Activated naive CD4-positive, alpha-beta T cell treated with anti-CD3 and anti-CD28 coated beads, Interleukin-2, amount 50 U/mL, for 72 hours (primary cell): ENCODE measurements around the gene STX4. TPM values are rescaled to one million over a fixed set of nuclear protein-coding genes. Genes with fewer than 3 reads are reported as not detected.
"Not testable (repeated sequence)": the region's sequence is repeated elsewhere in the genome, so short reads cannot be mapped to it uniquely, and the experiment has no call there.

Source experiments
- ATAC-seq, 2 donors: fragments of 150-1000 bp; cut with Tn5 transposase; 2 replicates each; pipeline ENCODE4 v1.10.0; 2021; ENCODE audit warnings: mild to moderate bottlenecking in 2 of 2, moderate library complexity in 2 of 2
- DNase-seq, 2 donors: peaks; one replicate each; pipeline ENCODE4 v3.0.0; 2021 to 2022; ENCODE audit warnings: low spot score in 2 of 2
- H3K27ac Mint-ChIP-seq, 2 donors: one replicate each; pipeline ENCODE4 v1.8.0; 2022; ENCODE audit warnings: mild to moderate bottlenecking in 2 of 2, mixed read lengths in 2 of 2
- H3K36me3 Mint-ChIP-seq, 2 donors: one replicate each; pipeline ENCODE4 v1.8.0; 2022; ENCODE audit warnings: mixed read lengths in 2 of 2
- H3K9me3 Mint-ChIP-seq, 2 donors: one replicate each; pipeline ENCODE4 v1.8.0; 2022; ENCODE audit warnings: mixed read lengths in 2 of 2
- total RNA-seq, 2 donors: library from RNA; stranded (reverse); gene quantifications; one replicate each; pipeline ENCODE4 v1.2.3, GENCODE V29; 2022

STX4 gene
- total RNA-seq, 2 donors from 2014 or later: 63.4 to 66.1 TPM

GRCh38 chr16:31009120-31009519 is 24.2 kb upstream of the STX4 start:
- no peaks in the 10 kb centered on the region for H3K36me3 Mint-ChIP-seq
- DNase-seq (no peak), ATAC-seq (no peak)
- H3K9me3 Mint-ChIP-seq: no peaks in the 10 kb centered on the region
- no peak overlapping the region for H3K27ac Mint-ChIP-seq

DNA sequence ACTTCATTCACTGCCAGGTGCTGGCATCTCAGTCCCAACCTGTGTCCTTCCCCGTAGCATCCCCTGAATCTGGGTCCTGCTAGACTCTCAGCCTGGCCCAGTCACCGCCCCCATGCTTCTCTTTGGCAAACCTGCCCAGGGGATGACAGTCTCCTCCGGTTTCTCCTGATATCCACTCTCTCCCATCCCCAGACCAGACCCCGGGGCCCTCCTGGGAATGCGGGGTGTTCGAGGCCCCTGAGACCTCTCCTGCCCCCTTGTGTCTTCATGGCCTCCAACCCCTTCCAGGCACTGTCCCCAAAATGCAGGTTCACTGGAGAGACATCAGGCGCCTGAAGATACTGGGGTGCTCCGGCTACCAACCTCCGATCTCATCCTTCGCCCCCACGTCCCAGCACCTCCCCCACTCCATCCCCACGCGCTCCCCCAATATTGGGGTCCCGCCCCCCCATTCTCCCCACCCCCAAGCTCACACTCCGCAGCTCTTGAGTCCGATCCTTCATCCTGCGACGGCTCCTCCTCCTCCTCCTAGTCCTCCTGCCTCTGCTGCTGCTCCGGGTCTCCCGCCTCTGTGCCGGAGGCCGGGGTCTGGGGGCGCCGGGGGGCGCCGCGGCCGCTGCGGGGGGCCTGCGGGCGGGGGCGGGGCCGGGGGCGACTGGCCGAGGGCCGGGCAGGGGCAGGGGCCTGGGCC is 23.3 kb upstream of the STX4 start:
- no peaks in the 10 kb centered on the region for H3K36me3 Mint-ChIP-seq
- peak overlapping the region in 1 of 2 donors; percentile 4 for H3K27ac Mint-ChIP-seq
- ATAC-seq (peak; percentile 8 to 37), DNase-seq (no peak)
- no peaks in the 10 kb centered on the region for H3K9me3 Mint-ChIP-seq

GRCh38 chr16:31010585-31011325 is 22.6 kb upstream of the STX4 start, which contains the start of gene STX1B:
Gene STX1B (minus strand): TSS chr16:31010638. CDS start chr16:31010396, 242 bp downstream.
- Mint-ChIP-seq H3K9me3 (no peaks in the 10 kb centered on the region), H3K36me3 (no peaks in the 10 kb centered on the region), H3K27ac (peak within 1 kb of the TSS in 1 of 2 donors; percentile 34)
- DNase-seq: peak in 1 of 2 donors; percentile 27
- ATAC-seq: peak; percentile 57

GRCh38 chr16:31011815-31012214 is 21.5 kb upstream of the STX4 start:
- H3K36me3 Mint-ChIP-seq, DNase-seq, ATAC-seq, H3K9me3 Mint-ChIP-seq: not testable (repeated sequence)
- peak overlapping the region in 1 of 2 donors; percentile 34 for H3K27ac Mint-ChIP-seq

DNA sequence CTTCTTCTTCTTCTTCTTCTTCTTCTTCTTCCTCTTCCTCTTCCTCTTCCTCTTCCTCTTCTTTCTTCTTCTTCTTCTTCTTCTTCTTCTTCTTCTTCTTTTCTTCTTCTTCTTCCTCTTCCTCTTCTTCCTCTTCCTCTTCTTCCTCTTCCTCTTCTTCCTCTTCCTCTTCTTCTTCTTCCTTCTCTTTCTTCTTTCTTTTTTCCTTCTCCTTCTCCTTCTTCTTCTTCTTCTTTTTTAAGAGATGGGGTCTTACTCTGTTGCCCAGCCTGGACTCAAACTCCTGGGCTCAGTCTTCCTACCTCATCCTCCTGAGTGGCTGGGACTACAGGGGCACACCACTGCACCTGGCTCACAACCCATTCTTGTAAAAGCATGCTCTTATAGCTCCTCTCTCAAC is 20.1 kb upstream of the STX4 start:
- DNase-seq, H3K36me3 Mint-ChIP-seq, ATAC-seq, H3K9me3 Mint-ChIP-seq, H3K27ac Mint-ChIP-seq: not testable (repeated sequence)

DNA sequence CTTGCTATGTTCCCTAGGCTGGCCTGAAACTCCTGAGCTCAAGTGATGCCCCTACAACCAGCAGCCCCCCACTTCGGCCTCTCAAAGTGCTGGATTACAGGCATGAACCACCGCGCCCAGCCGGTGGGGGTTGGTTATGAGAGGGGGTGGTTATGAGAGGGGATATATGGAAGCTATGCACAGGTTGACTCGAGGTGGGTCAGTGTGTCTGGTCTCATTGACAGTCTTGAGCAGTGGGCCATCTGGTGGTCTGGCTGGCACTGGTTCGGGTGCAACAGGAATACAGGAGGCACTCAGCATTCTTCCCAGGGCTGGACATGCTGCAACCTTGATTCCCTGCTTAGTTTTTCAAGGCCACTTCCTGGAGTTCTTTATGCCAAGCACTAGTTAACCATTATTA is 17.3 kb upstream of the STX4 start:
- no peak for ATAC-seq
- H3K36me3 Mint-ChIP-seq: no peaks in the 10 kb centered on the region
- no peaks in the 10 kb centered on the region for H3K9me3 Mint-ChIP-seq
- no peak for DNase-seq
- H3K27ac Mint-ChIP-seq: no peak overlapping the region

- H3K36me3 Mint-ChIP-seq, DNase-seq, H3K9me3 Mint-ChIP-seq, H3K27ac Mint-ChIP-seq, ATAC-seq: not testable (repeated sequence)
These were observed 15.6 kb upstream of the STX4 start for GRCh38 chr16:31017756-31018155.

- ATAC-seq (no peak), DNase-seq (no peak)
- Mint-ChIP-seq H3K36me3 (no peaks in the 10 kb centered on the region), H3K27ac (peak overlapping the region in 1 of 2 donors; percentile 29), H3K9me3 (no peaks in the 10 kb centered on the region)
These were observed 12.8 kb upstream of the STX4 start for GRCh38 chr16:31020536-31020935.

GRCh38 chr16:31022544-31023251 is 10.7 kb upstream of the STX4 start:
- no peak for ATAC-seq
- no peaks in the 10 kb centered on the region for H3K36me3 Mint-ChIP-seq
- DNase-seq: no peak
- no peaks in the 10 kb centered on the region for H3K9me3 Mint-ChIP-seq
- H3K27ac Mint-ChIP-seq: peak overlapping the region in 1 of 2 donors; percentile 49

GRCh38 chr16:31023252-31023602 is 10.1 kb upstream of the STX4 start:
- DNase-seq: no peak
- H3K36me3 Mint-ChIP-seq: no peaks in the 10 kb centered on the region
- no peak overlapping the region for H3K27ac Mint-ChIP-seq
- H3K9me3 Mint-ChIP-seq: no peaks in the 10 kb centered on the region
- ATAC-seq: no peak

GRCh38 chr16:31023627-31024226 is 9.6 kb upstream of the STX4 start:
- DNase-seq (no peak), ATAC-seq (no peak)
- no peak overlapping the region for H3K27ac Mint-ChIP-seq
- H3K36me3 Mint-ChIP-seq: no peaks in the 10 kb centered on the region
- H3K9me3 Mint-ChIP-seq: no peaks in the 10 kb centered on the region

DNA sequence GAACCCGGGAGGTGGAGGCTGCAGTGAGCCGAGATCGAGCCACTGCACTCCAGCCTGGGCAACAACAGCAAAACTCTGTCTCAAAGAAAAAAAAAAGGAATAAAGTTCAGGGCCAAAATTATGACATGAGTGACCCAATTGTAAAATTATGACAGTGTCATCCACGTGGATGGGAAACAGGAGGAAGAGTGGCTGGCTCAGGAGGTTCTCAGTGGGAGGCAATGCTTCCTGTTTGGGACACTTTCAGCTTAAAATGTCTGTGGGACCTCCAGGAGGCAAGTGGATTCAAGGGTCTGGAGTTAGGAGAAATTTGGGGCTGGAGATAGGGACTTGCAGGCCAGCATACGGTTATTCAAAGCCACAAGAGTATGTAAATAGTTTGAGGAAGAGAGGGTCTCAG is 8.0 kb upstream of the STX4 start:
- Mint-ChIP-seq H3K36me3 (no peaks in the 10 kb centered on the region), H3K27ac (no peak overlapping the region), H3K9me3 (no peaks in the 10 kb centered on the region)
- ATAC-seq (no peak), DNase-seq (no peak)

GRCh38 chr16:31029272-31029671 is 4.1 kb upstream of the STX4 start:
- H3K9me3 Mint-ChIP-seq: no peaks in the 10 kb centered on the region
- H3K36me3 Mint-ChIP-seq: peaks cover 4 to 6% of the 10 kb centered on the region in 2 donors
- no peak for ATAC-seq
- no peak overlapping the region for H3K27ac Mint-ChIP-seq
- no peak for DNase-seq

DNA sequence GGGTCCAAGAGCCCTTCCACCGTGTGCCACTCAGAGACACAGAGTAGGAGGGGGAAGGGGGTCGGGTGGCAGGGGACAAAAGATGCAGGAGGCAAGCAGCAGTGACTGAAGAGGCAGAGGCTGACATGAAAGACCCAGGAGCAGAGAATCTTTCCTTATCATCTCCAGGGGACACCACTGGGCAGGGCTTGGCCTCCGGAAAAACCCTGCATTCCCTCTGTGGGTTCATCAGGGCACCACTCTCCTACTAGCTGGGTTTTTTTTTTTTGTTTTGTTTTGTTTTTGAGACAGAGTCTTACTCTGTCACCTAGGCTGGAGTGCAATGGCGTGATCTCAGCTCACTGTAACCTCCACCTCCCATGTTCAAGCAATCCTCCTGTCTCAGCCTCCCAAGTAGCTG is 2.1 kb upstream of the STX4 start:
- Mint-ChIP-seq H3K27ac (peak overlapping the region in 1 of 2 donors; percentile 98), H3K36me3 (peaks cover 4 to 6% of the 10 kb centered on the region in 2 donors), H3K9me3 (no peaks in the 10 kb centered on the region)
- no peak for DNase-seq
- ATAC-seq: no peak

GRCh38 chr16:31033709-31034492 is 543 bp downstream of the STX4 start:
- ATAC-seq (peak; percentile 41 to 59), DNase-seq (peak; percentile 84 to 86)
- Mint-ChIP-seq H3K9me3 (no peaks in the 10 kb centered on the region), H3K27ac (peak overlapping the region; percentile 85 to 98), H3K36me3 (peaks cover 4 to 6% of the 10 kb centered on the region in 2 donors)

- DNase-seq: no peak
- Mint-ChIP-seq H3K27ac (peak overlapping the region in 1 of 2 donors; percentile 59), H3K9me3 (no peaks in the 10 kb centered on the region)
These were observed 3.3 kb downstream of the STX4 start for GRCh38 chr16:31036691-31037090.

More at GRCh38 chr16:31036691-31037090, 3.3 kb downstream of the STX4 start:
- H3K36me3 Mint-ChIP-seq: peaks cover 4 to 6% of the 10 kb centered on the region in 2 donors
- ATAC-seq: no peak
